GM12874 (cell line): Measurements from ENCODE around the gene DYRK4.

Source experiments
- TF ChIP-seq, protein P1 (sequence below): IDR thresholded peaks from 2 replicates; pipeline ENCODE4 v1.5.1; 2011; ENCODE audit warnings: low read depth, mild to moderate bottlenecking, control low read depth, low read length, moderate library complexity; ENCODE audit not compliant: insufficient read depth

DYRK4 gene

DNA sequence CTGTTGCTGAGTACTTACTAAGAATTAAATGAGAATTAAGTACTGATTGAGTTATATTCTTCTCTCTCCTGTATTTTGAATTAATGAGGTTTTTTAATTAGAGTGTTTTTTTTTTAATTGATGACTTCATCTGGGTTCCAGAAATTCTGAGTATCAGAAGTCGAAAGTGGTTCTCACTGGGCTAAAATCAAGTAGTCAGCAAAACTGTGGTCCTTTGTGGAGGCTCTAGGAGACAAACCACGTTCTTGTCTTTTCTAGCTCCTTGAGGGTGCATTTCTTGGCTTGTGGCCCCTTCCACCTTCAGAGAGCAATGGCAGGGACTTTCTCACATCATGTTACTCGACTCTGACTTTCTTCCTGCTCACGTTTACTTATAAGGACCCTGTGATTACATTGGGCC, 8.1 kb upstream of the DYRK4 start:
- TF ChIP-seq, protein P1, sequence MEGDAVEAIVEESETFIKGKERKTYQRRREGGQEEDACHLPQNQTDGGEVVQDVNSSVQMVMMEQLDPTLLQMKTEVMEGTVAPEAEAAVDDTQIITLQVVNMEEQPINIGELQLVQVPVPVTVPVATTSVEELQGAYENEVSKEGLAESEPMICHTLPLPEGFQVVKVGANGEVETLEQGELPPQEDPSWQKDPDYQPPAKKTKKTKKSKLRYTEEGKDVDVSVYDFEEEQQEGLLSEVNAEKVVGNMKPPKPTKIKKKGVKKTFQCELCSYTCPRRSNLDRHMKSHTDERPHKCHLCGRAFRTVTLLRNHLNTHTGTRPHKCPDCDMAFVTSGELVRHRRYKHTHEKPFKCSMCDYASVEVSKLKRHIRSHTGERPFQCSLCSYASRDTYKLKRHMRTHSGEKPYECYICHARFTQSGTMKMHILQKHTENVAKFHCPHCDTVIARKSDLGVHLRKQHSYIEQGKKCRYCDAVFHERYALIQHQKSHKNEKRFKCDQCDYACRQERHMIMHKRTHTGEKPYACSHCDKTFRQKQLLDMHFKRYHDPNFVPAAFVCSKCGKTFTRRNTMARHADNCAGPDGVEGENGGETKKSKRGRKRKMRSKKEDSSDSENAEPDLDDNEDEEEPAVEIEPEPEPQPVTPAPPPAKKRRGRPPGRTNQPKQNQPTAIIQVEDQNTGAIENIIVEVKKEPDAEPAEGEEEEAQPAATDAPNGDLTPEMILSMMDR: no peak

DNA sequence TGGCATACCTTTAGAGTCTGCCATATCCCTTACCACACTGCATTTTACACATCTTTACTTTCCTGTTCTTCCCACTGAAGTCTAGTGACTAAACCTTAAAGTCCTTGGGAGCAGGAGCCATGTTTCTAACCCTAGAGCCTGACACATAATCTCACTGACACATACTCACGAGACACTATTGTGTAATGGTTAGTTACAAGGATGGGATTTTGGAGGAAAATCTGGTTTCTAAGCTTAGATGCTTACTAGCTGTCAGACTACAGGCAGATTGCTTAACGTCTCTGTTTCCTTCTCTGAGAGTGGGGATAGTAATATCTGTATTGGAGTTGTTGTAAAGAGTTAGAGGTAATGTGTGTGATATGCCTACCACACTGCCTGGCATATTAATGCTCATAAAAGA, 6.2 kb upstream of the DYRK4 start:
- TF ChIP-seq, protein P1: no peak

DNA sequence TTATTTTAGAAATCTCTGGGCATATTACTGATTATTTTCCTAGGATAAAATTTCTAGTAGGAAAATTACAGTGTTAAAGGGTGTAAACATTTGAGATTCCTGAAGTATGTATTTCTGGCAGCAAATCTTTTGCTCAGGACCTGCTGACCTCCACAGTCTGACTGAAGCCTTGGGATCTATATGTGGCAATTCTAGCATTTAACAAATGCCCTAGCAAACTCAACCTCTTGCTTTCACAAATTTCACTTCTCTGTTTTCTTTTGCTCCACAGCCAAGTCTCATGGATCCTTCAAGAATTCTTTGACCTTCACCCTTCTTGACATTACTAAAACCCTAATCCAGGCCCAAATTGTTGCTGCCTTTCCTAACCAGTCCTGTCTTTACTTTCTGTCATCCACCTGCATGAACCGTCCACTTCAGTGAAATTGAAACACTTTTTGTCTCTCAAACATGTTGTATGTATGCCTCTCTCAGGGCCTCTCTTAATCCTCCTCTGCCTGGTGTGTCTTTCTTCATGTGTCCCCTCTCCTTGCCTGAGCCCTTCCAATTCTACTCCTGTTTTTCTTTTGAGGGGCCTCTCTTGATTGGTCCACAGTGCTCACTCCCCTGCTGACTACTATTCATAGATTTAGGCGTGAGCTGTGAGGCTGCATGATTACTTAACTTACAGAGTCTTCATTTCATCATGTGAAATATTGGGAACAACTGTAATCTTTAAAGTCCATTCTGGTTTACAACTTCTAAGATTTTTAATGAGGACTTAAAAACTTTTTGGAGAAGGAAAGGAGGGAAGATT, 5.1 kb upstream of the DYRK4 start:
- TF ChIP-seq, protein P1: no peak

DNA sequence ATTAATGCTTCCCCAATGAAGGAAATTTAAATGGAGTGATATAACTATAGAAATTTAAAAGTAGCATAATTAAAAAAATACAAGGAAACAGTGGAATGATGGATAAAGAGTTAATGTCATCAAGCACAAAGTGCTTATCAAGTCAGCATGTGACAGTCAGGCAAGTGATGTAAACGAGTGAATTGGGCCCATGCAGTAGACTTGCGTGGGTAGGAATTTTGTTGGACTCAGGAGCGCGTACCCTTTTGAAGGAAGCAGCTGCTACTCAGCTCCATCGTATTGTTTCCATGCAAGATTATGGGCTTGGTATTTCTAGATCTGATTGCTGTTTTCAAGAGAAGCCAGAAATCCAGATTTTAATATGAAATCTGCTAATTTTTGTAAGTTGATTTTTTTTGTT, 4.4 kb upstream of the DYRK4 start:
- TF ChIP-seq, protein P1: no peak

DNA sequence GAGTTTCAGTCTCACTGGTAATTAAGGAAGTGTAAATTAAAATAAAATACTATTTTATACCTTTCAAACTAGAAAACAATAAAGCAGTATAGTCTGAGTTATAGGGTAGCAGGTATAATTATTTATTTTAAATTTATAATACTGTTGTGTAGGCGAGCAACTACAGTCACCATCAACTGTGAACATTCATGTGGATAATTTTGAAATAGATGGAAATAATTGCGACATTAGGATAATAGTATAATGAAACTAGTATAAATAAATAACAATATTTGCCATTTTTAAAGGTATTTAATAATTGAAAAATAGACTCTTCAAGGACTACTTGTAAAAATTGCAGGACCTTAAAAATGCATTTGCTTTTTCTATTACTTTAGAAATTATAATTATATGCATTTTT, 3.8 kb upstream of the DYRK4 start:
- TF ChIP-seq, protein P1: no peak

DNA sequence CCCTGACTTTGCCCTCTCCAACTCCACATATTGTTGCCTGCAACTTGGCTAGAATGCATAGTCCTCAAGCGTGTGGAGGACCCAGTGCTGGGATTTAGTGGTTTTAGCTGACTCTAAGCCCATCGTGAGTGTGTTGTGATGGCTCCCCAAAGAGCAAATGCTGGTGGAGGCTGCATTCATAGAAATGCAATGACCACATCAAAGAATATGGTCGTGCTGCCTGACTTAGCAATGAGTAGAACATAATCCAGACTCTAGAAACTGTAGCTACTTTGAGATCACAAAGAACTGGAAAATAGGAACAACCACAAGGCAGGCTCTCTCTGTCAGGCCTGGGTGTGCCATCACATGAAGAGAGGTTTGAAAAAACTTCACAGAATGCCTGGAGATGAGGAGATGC, 1.3 kb downstream of the DYRK4 start:
- TF ChIP-seq, protein P1: no peak

DNA sequence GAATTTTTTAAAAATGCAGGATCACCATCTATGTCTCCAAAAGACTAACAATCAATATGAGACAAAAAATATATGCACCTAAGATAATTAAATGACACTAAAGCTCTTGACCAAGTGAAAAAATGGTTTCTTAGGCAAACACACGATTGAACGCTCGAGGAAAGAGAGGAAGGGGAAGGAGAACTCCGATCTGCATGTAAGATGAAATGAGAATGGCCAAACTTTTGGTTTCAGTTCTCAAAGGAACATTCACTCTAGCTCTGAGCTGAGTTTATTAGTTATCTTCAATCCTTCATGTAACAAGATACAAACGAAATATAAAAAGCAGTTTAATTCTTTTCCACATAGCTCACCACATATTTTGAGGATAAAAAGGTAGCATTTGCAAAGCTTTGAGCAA, 2.8 kb downstream of the DYRK4 start:
- TF ChIP-seq, protein P1: no peak
